GM23248 (cell line): ENCODE measurements around the gene HAPSTR1. TPM values are rescaled to one million over a fixed set of nuclear protein-coding genes. Genes with fewer than 3 reads are reported as not detected.

ENCODE experiments used
- DNase-seq: peaks from one replicate; pipeline ENCODE4 v3.0.0-alpha.2; 2015
- H2AFZ ChIP-seq: fragments of 200-600 bp; sonication (generic); 2 replicates; pipeline ENCODE4 v1.6.1; 2016; ENCODE audit warnings: antibody characterized with exemption
- H3F3A ChIP-seq: fragments of 200-600 bp; sonication (generic); 2 replicates; pipeline ENCODE4 v1.6.1; 2016; ENCODE audit warnings: mild to moderate bottlenecking, antibody characterized with exemption, mixed run types; ENCODE audit not compliant: insufficient read depth
- H3K27ac ChIP-seq: fragments of 200-600 bp; sonication (generic); 2 replicates; pipeline ENCODE4 v1.5.1; 2016; ENCODE audit warnings: mild to moderate bottlenecking
- H3K27me3 ChIP-seq: fragments of 200-600 bp; sonication (generic); replicated peaks from 2 replicates; pipeline ENCODE4 v1.6.1; 2016; ENCODE audit warnings: mild to moderate bottlenecking; ENCODE audit not compliant: insufficient read depth
- H3K36me3 ChIP-seq: fragments of 200-600 bp; sonication (generic); 2 replicates; pipeline ENCODE4 v1.6.1; 2016; ENCODE audit warnings: low read depth, mild to moderate bottlenecking
- H3K4me1 ChIP-seq: fragments of 200-600 bp; sonication (generic); 2 replicates; pipeline ENCODE4 v1.6.1; 2016; ENCODE audit warnings: mild to moderate bottlenecking; ENCODE audit not compliant: insufficient read depth
- H3K4me2 ChIP-seq: fragments of 200-600 bp; sonication (generic); one replicate; pipeline ENCODE4 v1.6.1; 2016; ENCODE audit warnings: mild to moderate bottlenecking; ENCODE audit not compliant: unreplicated experiment
- H3K4me3 ChIP-seq: fragments of 200-600 bp; sonication (generic); 2 replicates; pipeline ENCODE4 v1.5.1; 2016; ENCODE audit warnings: mild to moderate bottlenecking
- H3K79me2 ChIP-seq: fragments of 200-600 bp; sonication (generic); 2 replicates; pipeline ENCODE4 v1.6.1; 2016; ENCODE audit warnings: mild to moderate bottlenecking; ENCODE audit not compliant: insufficient read depth
- H3K9ac ChIP-seq: fragments of 200-600 bp; sonication (generic); 2 replicates; pipeline ENCODE4 v1.6.1; 2016; ENCODE audit warnings: mild to moderate bottlenecking
- H3K9me2 ChIP-seq: fragments of 200-600 bp; sonication (generic); 2 replicates; pipeline ENCODE4 v1.6.1; 2016; ENCODE audit warnings: mixed run types, mild to moderate bottlenecking, moderate library complexity; ENCODE audit not compliant: insufficient read depth
- H3K9me3 ChIP-seq: fragments of 200-600 bp; sonication (generic); one replicate; pipeline ENCODE4 v1.6.1; 2017; ENCODE audit warnings: low read depth
- H4K20me1 ChIP-seq: fragments of 200-600 bp; sonication (generic); 2 replicates; pipeline ENCODE4 v1.6.0; 2016; ENCODE audit not compliant: insufficient read depth
- EZH2 ChIP-seq: fragments of 200-600 bp; sonication (generic); IDR thresholded peaks from 2 replicates; pipeline ENCODE4 v1.6.1; 2018; ENCODE audit warnings: antibody characterized with exemption, mild to moderate bottlenecking; ENCODE audit not compliant: insufficient read depth, poor library complexity, severe bottlenecking
- EZH2phosphoT487 ChIP-seq: fragments of 200-600 bp; sonication (generic); IDR thresholded peaks from 2 replicates; pipeline ENCODE4 v1.6.1; 2018; ENCODE audit warnings: antibody characterized with exemption, moderate library complexity, mild to moderate bottlenecking, low read depth; ENCODE audit not compliant: insufficient read depth
- WGBS, 2 experiments: methylation state at CpG; one replicate each; pipeline ENCODE4 v1.1.6; 2015 to 2017; ENCODE audit warnings: low lambda C conversion rate in 2 of 2, low coverage in 1 of 2; ENCODE audit errors: missing lambda C conversion rate in 2 of 2; 5-methylcytosine and 5-hydroxymethylcytosine counted together
- in situ Hi-C: fragments of 300-500 bp; cut with MboI; formaldehyde crosslinking; loops from 2 replicates; pipeline ENCODE4 v1.15.0; 2020
- polyA plus RNA-seq: library from polyadenylated mRNA; unstranded; fragments of >200 nt; fragmentation: Nextera tagmentation; extraction: Ambion mirVana; gene quantifications from 2 replicates; pipeline ENCODE4 v1.2.1, GENCODE V29; 2016
- total RNA-seq: library from RNA; depleted of rRNA; stranded (reverse); fragments of >200 nt; shearing (Covaris generic); gene quantifications from 2 replicates; pipeline ENCODE4 v1.2.3, GENCODE V29; 2014

The HAPSTR1 gene
- total and polyA plus RNA-seq, 2 experiments from 2014 or later: 11.7 to 79.2 TPM

- Histone ChIP-seq H3K36me3 (peaks cover 15% of the 10 kb centered on the region; the same call in 1 of the 2 replicates), H3K27ac (peak overlapping the region; percentile 87), H3K4me3 (peak overlapping the region; percentile 87), H3K79me2 (peaks cover 59% of the 10 kb centered on the region), H3K9ac (peak overlapping the region; percentile 97), H2AFZ (no peak overlapping the region), H3K27me3 (no peaks in the 10 kb centered on the region), H4K20me1 (peaks cover 35% of the 10 kb centered on the region), H3F3A (peaks cover 30% of the 10 kb centered on the region), H3K9me3 (no peaks in the 10 kb centered on the region), H3K4me1 (peaks cover 32% of the 10 kb centered on the region), H3K9me2 (no peaks in the 10 kb centered on the region), H3K4me2 (peak overlapping the region; percentile 93)
- WGBS, 2 experiments: 1% methylated on average over 21 to 44 of the region's 64 CpGs
- DNase-seq: peak; percentile 62
- in situ Hi-C loops: no loop called here
- TF ChIP-seq EZH2 (no peak), EZH2phosphoT487 (no peak)
These were observed 986 bp downstream of the HAPSTR1 start for GRCh38 chr16:9092282-9092977.

GRCh38 chr16:9092978-9093344 lies 1.5 kb downstream of the HAPSTR1 start:
- H3K4me3 ChIP-seq: peak overlapping the region; percentile 87
- peaks cover 37% of the 10 kb centered on the region for H3K4me1 ChIP-seq
- 1 to 4% methylated on average over 18 of the region's 18 CpGs for WGBS, 2 experiments
- H3K9ac ChIP-seq: peak overlapping the region; percentile 97
- H3K79me2 ChIP-seq: peaks cover 64% of the 10 kb centered on the region
- H2AFZ ChIP-seq: no peak overlapping the region
- H3F3A ChIP-seq: peaks cover 33% of the 10 kb centered on the region
- peak overlapping the region; percentile 87 for H3K27ac ChIP-seq
- in situ Hi-C loops: no loop called here
- H3K4me2 ChIP-seq: peak overlapping the region; percentile 93
- no peaks in the 10 kb centered on the region for H3K9me2 ChIP-seq
- peaks cover 40% of the 10 kb centered on the region for H4K20me1 ChIP-seq
- peak; percentile 48 for DNase-seq
- H3K36me3 ChIP-seq: peaks cover 15% of the 10 kb centered on the region; the same call in 1 of the 2 replicates
- H3K27me3 ChIP-seq: no peaks in the 10 kb centered on the region
- no peak for TF ChIP-seq EZH2phosphoT487
- TF ChIP-seq EZH2: no peak
- no peaks in the 10 kb centered on the region for H3K9me3 ChIP-seq

GRCh38 chr16:9094011-9094846 lies 2.8 kb downstream of the HAPSTR1 start:
- Histone ChIP-seq H3K9me2 (no peaks in the 10 kb centered on the region), H3K9ac (peak overlapping the region; percentile 97), H3K27me3 (no peaks in the 10 kb centered on the region), H3K27ac (peak overlapping the region; percentile 87; the same call in 1 of the 2 replicates), H3K4me3 (peak overlapping the region; percentile 87), H4K20me1 (peaks cover 49% of the 10 kb centered on the region), H3F3A (peaks cover 46% of the 10 kb centered on the region), H3K36me3 (peaks cover 15% of the 10 kb centered on the region; the same call in 1 of the 2 replicates), H3K4me1 (peaks cover 50% of the 10 kb centered on the region), H3K4me2 (peak overlapping the region; percentile 93), H3K79me2 (peaks cover 77% of the 10 kb centered on the region), H2AFZ (no peak overlapping the region), H3K9me3 (no peaks in the 10 kb centered on the region)
- WGBS, 2 experiments: 19 to 21% methylated on average over 8 of the region's 8 CpGs
- TF ChIP-seq EZH2phosphoT487: no peak
- no peak for TF ChIP-seq EZH2
- no peak for DNase-seq
- in situ Hi-C loops: no loop called here

- H3K9me3 ChIP-seq: no peaks in the 10 kb centered on the region
- peaks cover 56% of the 10 kb centered on the region for H4K20me1 ChIP-seq
- H3K4me2 ChIP-seq: peak overlapping the region; percentile 93
- TF ChIP-seq EZH2 (no peak), EZH2phosphoT487 (no peak)
- no peak for DNase-seq
- peaks cover 55% of the 10 kb centered on the region for H3F3A ChIP-seq
- H2AFZ ChIP-seq: no peak overlapping the region
- 0 to 2% methylated on average over 1 of the region's 1 CpG for WGBS, 2 experiments
- peaks cover 59% of the 10 kb centered on the region for H3K4me1 ChIP-seq
- H3K9me2 ChIP-seq: no peaks in the 10 kb centered on the region
- 0 out of 2 replicates have a peak overlapping the region, but pooled peaks have one; percentile 14 for H3K27ac ChIP-seq
- H3K27me3 ChIP-seq: no peaks in the 10 kb centered on the region
- H3K36me3 ChIP-seq: peaks cover 20% of the 10 kb centered on the region; the same call in 1 of the 2 replicates
- peak overlapping the region; percentile 97 for H3K9ac ChIP-seq
- peaks cover 86% of the 10 kb centered on the region for H3K79me2 ChIP-seq
- H3K4me3 ChIP-seq: peak overlapping the region; percentile 87
- in situ Hi-C loops: no loop called here
These were observed 3.7 kb downstream of the HAPSTR1 start for GRCh38 chr16:9095171-9095570.
